Mesodermal cell (in vitro differentiated cells): Measurements from ENCODE around the gene TSPAN5. TPM values are rescaled to one million over a fixed set of nuclear protein-coding genes. Genes with fewer than 3 reads are reported as not detected.
"Not testable (repeated sequence)": the region's sequence is repeated elsewhere in the genome, so short reads cannot be mapped to it uniquely, and the experiment has no call there.

Experiments used
- H3K27ac ChIP-seq: 2 replicates; pipeline ENCODE4 v1.7.0; 2013; ENCODE audit warnings: mild to moderate bottlenecking, low read depth, low read length, moderate library complexity; ENCODE audit not compliant: severe bottlenecking
- H3K36me3 ChIP-seq: 2 replicates; pipeline ENCODE4 v1.7.1; 2013; ENCODE audit warnings: mild to moderate bottlenecking, low read length, moderate library complexity; ENCODE audit not compliant: control insufficient read depth, insufficient read depth
- H3K4me1 ChIP-seq: one replicate; pipeline ENCODE4 v1.7.1; 2013; ENCODE audit warnings: mild to moderate bottlenecking, low read length; ENCODE audit not compliant: insufficient read depth, control insufficient read depth, poor library complexity, severe bottlenecking
- H3K4me3 ChIP-seq: 2 replicates; pipeline ENCODE4 v1.7.0; 2013; ENCODE audit warnings: low read length, control low read depth, mild to moderate bottlenecking; ENCODE audit not compliant: insufficient read depth, poor library complexity, severe bottlenecking; ENCODE audit errors: extremely low read depth
- H3K9me3 ChIP-seq: 2 replicates; pipeline ENCODE4 v1.7.1; 2013; ENCODE audit warnings: mild to moderate bottlenecking, low read length, moderate library complexity; ENCODE audit not compliant: control insufficient read depth
- WGBS, 2 experiments: methylation state at CpG; one replicate each; pipeline ENCODE4 v1.1.5; 2013; ENCODE audit warnings: missing lambda C conversion rate in 2 of 2; ENCODE audit not compliant: insufficient coverage in 2 of 2; 5-methylcytosine and 5-hydroxymethylcytosine counted together
- polyA plus RNA-seq, 2 experiments: library from polyadenylated mRNA; stranded (reverse); fragments of 50-300 nt; gene quantifications; one replicate each; pipeline ENCODE4 v1.2.3, GENCODE V29; 2013

Gene TSPAN5
- 66.2 TPM for polyA plus RNA-seq (2013, experiment 1 of 2)
- 69.8 TPM for polyA plus RNA-seq (2013, experiment 2 of 2)

DNA sequence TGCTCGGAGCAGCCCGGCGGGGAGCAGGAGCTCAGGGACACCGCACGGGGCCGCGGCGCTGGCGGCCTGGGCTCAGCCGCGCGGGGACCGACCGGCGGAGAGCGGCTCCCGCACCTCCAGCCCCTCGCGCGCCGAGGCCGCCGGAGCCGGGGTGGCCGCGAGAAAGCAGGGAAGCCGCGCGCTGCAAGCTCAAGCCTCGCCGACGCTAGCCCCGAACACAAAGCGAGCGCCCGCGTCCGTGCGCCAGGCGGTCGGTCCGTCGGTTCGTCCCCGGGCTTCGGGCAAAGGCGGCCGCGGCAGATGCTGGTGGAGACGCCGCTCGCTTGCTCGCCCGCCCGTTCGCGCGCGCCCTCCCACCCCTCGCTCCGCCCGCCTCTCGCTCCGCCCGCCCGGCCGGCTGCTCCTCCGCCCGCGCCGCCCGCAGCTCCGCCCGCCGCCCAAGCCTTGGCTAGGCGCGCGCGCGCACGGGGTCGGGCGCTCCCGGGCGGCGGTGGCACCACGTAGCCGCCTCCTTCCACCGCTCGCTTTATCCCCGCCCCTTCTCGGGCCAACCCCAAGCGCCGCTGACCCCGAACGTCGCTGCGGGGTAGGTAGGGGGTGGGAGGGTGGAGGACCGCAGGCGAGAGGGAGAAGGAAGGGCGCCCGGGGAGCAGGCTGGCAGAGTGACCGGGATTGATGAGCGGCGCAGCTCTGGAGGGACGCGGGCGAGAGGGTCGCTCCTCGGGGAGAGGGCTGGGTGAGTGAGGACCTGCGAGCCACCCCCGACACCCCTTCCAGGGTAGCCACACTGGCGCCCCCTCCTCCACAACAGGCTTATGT, at the start of gene TSPAN5:
Gene TSPAN5 (minus strand): TSS at position 325 of the 819 bp plus-strand sequence.
- WGBS, 2 experiments, result 0% methylated on average over 45 to 76 of the region's 113 CpGs
- H3K27ac ChIP-seq, result peak within 1 kb of the TSS; percentile 43
- H3K9me3 ChIP-seq, result no peaks in the 10 kb centered on the region
- H3K4me3 ChIP-seq, result peak within 1 kb of the TSS; percentile 85
- peaks cover 4% of the 10 kb centered on the region for H3K36me3 ChIP-seq
- peaks cover 39% of the 10 kb centered on the region for H3K4me1 ChIP-seq

GRCh38 chr4:98706935-98707334, 48.5 kb upstream of the TSPAN5 start:
- Histone ChIP-seq H3K27ac (no peak overlapping the region), H3K9me3 (peaks cover 13% of the 10 kb centered on the region), H3K4me3 (no peak overlapping the region), H3K36me3 (no peaks in the 10 kb centered on the region), H3K4me1 (peaks cover 13% of the 10 kb centered on the region)
- 67 to 75% methylated on average over 1 of the region's 1 CpG for WGBS, 2 experiments

DNA sequence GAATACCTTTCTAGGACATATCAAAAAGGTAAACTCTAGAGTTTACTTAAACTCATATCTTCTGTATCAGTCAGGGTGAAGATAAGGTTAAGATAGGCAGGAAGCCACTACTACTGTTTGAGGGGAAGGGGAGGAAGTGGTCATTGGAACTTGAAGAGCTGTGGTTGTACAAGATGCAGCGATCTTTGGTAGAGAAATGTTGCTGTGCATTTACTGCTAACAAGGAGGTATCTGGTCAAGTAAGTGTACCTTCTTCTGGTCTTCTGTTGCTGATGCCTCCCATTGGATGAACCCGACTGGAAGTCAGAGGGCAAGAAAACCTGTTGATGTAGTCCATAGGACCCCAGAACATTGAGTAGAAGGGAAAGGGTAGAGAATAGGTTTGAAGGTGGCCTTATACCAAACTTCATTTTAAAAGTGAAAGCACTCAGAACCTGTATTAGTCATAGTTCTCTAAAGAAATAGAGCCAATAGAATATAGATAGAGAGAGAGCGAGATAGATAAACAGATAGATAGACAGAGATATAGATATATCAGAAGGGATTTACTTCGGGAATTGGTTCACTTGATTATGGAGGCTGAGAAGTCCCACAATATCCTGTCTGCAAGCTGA, 47.9 kb upstream of the TSPAN5 start:
- peaks cover 13% of the 10 kb centered on the region for H3K4me1 ChIP-seq
- no peak overlapping the region for H3K4me3 ChIP-seq
- H3K27ac ChIP-seq, result no peak overlapping the region
- WGBS, 2 experiments, result 95 to 98% methylated on average over 3 to 4 of the region's 4 CpGs
- peaks cover 13% of the 10 kb centered on the region for H3K9me3 ChIP-seq
- H3K36me3 ChIP-seq, result no peaks in the 10 kb centered on the region

DNA sequence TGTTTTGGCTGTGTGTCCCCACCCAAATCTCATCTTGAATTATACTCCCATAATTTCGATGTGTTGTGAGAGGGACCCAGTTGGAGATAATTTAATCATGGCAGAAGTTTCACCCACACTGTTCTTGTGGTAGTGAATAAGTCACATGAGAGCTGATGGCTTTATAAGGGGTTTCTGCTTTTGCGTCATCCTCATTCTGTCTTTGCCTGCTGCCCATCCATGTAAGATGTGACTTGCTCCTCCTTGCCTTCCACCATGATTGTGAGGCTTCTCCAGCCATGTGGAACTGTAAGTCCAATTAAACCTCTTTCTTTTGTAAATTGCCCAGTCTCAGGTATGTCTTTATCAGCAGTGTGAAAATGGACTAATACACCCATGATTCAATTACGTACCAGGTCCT, 47.2 kb upstream of the TSPAN5 start:
- H3K36me3 ChIP-seq, H3K4me1 ChIP-seq, H3K4me3 ChIP-seq, H3K27ac ChIP-seq: not testable (repeated sequence)
- peaks cover 13% of the 10 kb centered on the region for H3K9me3 ChIP-seq
- WGBS, 2 experiments, result 71 to 80% methylated on average over 1 of the region's 3 CpGs

DNA sequence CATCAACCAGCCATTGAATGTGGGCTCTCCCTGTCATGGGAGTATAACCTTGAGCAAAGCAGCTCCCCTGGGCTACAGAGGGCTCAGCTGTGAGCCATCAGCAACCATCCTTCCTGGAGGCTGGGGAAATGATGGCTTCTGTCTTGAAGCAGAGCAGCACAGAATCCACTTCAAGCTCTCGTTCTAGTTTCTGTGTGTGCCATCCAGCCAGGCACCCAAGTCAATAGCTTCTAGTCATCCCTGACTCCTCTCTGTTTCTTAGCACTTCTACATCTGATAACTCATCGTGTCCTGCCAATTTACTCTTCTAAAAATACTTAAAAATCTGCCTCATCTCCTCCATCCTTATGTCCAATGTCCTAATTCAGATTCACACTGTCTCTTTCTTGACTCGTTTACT, 42.2 kb upstream of the TSPAN5 start:
- WGBS, 2 experiments, result 92 to 93% methylated on average over 3 of the region's 3 CpGs
- H3K36me3 ChIP-seq, result no peaks in the 10 kb centered on the region
- no peak overlapping the region for H3K27ac ChIP-seq
- H3K9me3 ChIP-seq, result peaks cover 18% of the 10 kb centered on the region
- H3K4me1 ChIP-seq, result no peaks in the 10 kb centered on the region
- no peak overlapping the region for H3K4me3 ChIP-seq

DNA sequence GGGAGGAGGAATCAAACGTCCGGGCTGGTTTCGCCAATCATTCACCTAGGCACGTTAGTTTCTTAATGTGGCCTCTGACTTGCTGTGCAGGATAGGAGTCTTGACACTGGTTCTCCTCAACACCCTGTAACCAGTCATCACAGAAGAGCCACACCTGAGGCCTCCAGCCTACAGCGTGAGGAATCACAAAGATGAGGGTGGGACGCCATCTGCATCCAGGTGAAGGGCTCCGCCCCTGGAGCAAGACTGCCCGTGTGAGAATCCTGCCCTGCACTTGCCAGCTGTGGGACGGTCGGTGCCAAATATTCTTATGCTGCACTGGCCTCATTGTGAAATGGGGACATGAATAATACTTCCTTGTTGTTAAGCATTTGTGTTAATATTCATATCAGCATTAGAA, 35.7 kb upstream of the TSPAN5 start:
- Histone ChIP-seq H3K4me1 (peaks cover 6% of the 10 kb centered on the region), H3K36me3 (no peaks in the 10 kb centered on the region), H3K27ac (no peak overlapping the region), H3K4me3 (no peak overlapping the region), H3K9me3 (peaks cover 15% of the 10 kb centered on the region)
- WGBS, 2 experiments, result 94% methylated on average over 8 of the region's 10 CpGs

DNA sequence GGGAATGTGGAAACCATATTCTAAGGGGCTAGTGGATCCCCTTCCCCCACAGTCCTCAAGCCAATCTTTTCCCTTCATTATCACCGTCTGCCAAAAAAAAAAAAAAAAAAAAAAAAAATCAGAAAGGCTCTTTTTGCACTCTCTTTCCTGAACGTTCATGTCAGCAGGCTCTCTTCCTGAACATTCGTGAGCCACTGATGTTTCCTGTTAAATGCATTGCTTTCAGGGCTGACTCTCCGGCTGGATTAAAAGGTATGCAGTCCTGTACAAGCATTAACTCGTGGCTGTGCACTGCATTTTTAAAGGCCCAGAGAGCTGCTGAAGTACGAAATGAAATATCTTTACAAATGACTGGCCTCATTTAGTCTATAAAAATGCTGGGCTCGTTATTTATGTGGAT, 34.0 kb upstream of the TSPAN5 start:
- WGBS, 2 experiments, result 69 to 89% methylated on average over 3 to 6 of the region's 7 CpGs
- Histone ChIP-seq H3K36me3 (no peaks in the 10 kb centered on the region), H3K9me3 (peaks cover 11% of the 10 kb centered on the region), H3K27ac (no peak overlapping the region), H3K4me3 (no peak overlapping the region), H3K4me1 (peaks cover 22% of the 10 kb centered on the region)

GRCh38 chr4:98691588-98691987, 33.2 kb upstream of the TSPAN5 start:
- Histone ChIP-seq H3K4me1 (peaks cover 29% of the 10 kb centered on the region), H3K4me3 (no peak overlapping the region), H3K27ac (no peak overlapping the region), H3K36me3 (no peaks in the 10 kb centered on the region), H3K9me3 (peaks cover 6% of the 10 kb centered on the region)
- WGBS, 2 experiments, result 93 to 98% methylated on average over 4 of the region's 4 CpGs

GRCh38 chr4:98689507-98690174, 31.2 kb upstream of the TSPAN5 start:
- peaks cover 6% of the 10 kb centered on the region for H3K9me3 ChIP-seq
- H3K4me1 ChIP-seq, result peaks cover 31% of the 10 kb centered on the region
- 90 to 100% methylated on average over 2 to 3 of the region's 4 CpGs for WGBS, 2 experiments
- peak overlapping the region; percentile 39 for H3K27ac ChIP-seq
- H3K36me3 ChIP-seq, result no peaks in the 10 kb centered on the region
- H3K4me3 ChIP-seq, result no peak overlapping the region

DNA sequence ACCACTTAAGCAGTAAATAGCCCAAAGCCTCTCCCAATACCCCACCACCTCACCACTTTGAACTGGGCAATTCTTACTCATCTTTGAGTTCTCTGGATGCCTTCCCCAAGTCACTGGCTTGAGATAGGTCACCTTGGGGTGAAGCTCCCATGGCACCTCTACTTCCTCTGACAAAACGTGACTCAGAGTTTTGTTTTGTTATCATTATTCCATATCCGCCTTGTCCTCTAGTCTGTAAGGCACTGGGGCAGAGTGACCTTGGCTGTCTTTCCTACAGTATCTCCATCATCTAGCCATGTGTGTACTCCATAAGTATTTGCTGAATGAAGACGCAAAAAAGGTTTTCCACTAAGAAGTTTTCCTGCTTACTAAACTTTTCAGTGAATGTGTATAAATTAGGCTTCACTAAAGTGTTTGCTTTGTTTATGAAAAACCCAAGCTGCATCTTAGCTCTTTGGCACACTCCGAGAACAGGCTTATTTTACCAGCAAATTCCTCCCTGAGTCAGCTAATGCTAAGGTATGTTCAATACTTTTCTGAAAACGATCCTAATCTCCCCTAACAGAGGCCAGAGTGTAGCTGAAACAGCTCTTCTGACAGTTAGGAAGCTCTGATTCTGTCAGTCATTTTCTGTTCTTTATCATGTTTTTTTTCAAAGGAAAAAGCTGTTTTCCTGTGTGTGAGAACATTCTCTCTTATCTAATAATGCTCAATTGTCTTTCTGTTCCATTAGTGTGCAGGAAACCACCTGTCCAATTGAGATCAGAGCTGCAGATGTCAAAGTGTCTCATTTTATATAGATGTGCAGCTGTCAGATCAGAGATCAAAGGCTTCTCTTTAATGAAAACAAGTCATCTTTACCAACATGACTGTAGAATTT, 30.2 kb upstream of the TSPAN5 start:
- H3K9me3 ChIP-seq, result peaks cover 6% of the 10 kb centered on the region
- no peaks in the 10 kb centered on the region for H3K36me3 ChIP-seq
- H3K4me1 ChIP-seq, result peaks cover 36% of the 10 kb centered on the region
- no peak overlapping the region for H3K4me3 ChIP-seq
- H3K27ac ChIP-seq, result peak overlapping the region; percentile 39
- 77 to 86% methylated on average over 2 to 4 of the region's 5 CpGs for WGBS, 2 experiments
